Thyroid gland (tissue), 4 donors: ENCODE data around the gene GYG1. TPM values are rescaled to one million over a fixed set of nuclear protein-coding genes. Genes with fewer than 3 reads are reported as not detected.

ENCODE experiments used
- DNase-seq, 2 donors: peaks; one replicate each; pipeline ENCODE4 v3.0.0-alpha.2; 2019
- H3K27ac ChIP-seq, 3 donors: fragments of 200-600 bp; sonication (generic); 1 replicate in 2 of 3; 2 replicates in 1 of 3; pipeline ENCODE4 v1.5.1; 2016 to 2019; ENCODE audit warnings: mild to moderate bottlenecking in 1 of 3, moderate library complexity in 1 of 3
- H3K27me3 ChIP-seq: fragments of 200-600 bp; sonication (generic); one replicate; pipeline ENCODE4 v1.5.1; 2019
- H3K36me3 ChIP-seq, 2 donors: fragments of 200-600 bp; sonication (generic); one replicate each; pipeline ENCODE4 v1.5.1; 2016 to 2019
- H3K4me1 ChIP-seq, 2 donors: fragments of 200-600 bp; sonication (generic); one replicate each; pipeline ENCODE4 v1.5.1; 2017 to 2019
- H3K4me3 ChIP-seq, 3 donors: fragments of 200-600 bp; sonication (generic); replicated peaks in 1 of 3; 1 replicate in 2 of 3; 2 replicates in 1 of 3; pipeline ENCODE4 v1.5.1; 2016; ENCODE audit warnings: mild to moderate bottlenecking in 1 of 3
- H3K9me3 ChIP-seq: fragments of 200-600 bp; sonication (generic); one replicate; pipeline ENCODE4 v1.5.1; 2017
- POLR2A ChIP-seq, 2 donors: fragments of 450-650 bp; IDR thresholded peaks; one replicate each; pipeline ENCODE4 v1.6.1; 2017; ENCODE audit warnings: antibody characterized with exemption in 2 of 2, mild to moderate bottlenecking in 2 of 2, moderate library complexity in 1 of 2
- WGBS, 2 donors: methylation state at CpG; one replicate each; pipeline ENCODE4 v1.1.5; 2017; 5-methylcytosine and 5-hydroxymethylcytosine counted together
- intact Hi-C: fragments of 100-400 bp; cut with DNase I; formaldehyde crosslinking; loops from one replicate; pipeline ENCODE4 v1.15.1; 2023
- total RNA-seq, 4 donors: library from RNA; depleted of rRNA; stranded (reverse); fragments of >200 nt; gene quantifications; one replicate each; pipeline ENCODE4 v1.2.3, GENCODE V29; 2016
- TF ChIP-seq, protein P1 (sequence below), 6 experiments: fragments of 200-600 bp in 3 of 6; fragments of 450-650 bp in 3 of 6; sonication (generic) in 3 of 6; IDR thresholded peaks; one replicate each; pipeline ENCODE4 v1.5.1; 2016 to 2019; ENCODE audit warnings: antibody characterized with exemption in 6 of 6, mild to moderate bottlenecking in 2 of 6, inconsistent platforms in 1 of 6, moderate library complexity in 1 of 6

Gene GYG1
- total RNA-seq, 4 donors from 2014 or later = 26.4 to 86.3 (median 29.3) TPM

- intact Hi-C loops = loop anchor here (5.0 to 10.0 kb wide), 2 partner anchors 156 to 324 kb away; no protein-coding TSS in a partner anchor
- 68 to 85% methylated on average over 1 of the region's 1 CpG for WGBS, 2 donors
- Histone ChIP-seq H3K27me3 (no peaks in the 10 kb centered on the region), H3K36me3 (no peaks in the 10 kb centered on the region), H3K4me3 (no peak overlapping the region), H3K9me3 (no peaks in the 10 kb centered on the region), H3K27ac (no peak overlapping the region), H3K4me1 (peaks cover 1% of the 10 kb centered on the region in 2 donors)
- TF ChIP-seq, protein P1, sequence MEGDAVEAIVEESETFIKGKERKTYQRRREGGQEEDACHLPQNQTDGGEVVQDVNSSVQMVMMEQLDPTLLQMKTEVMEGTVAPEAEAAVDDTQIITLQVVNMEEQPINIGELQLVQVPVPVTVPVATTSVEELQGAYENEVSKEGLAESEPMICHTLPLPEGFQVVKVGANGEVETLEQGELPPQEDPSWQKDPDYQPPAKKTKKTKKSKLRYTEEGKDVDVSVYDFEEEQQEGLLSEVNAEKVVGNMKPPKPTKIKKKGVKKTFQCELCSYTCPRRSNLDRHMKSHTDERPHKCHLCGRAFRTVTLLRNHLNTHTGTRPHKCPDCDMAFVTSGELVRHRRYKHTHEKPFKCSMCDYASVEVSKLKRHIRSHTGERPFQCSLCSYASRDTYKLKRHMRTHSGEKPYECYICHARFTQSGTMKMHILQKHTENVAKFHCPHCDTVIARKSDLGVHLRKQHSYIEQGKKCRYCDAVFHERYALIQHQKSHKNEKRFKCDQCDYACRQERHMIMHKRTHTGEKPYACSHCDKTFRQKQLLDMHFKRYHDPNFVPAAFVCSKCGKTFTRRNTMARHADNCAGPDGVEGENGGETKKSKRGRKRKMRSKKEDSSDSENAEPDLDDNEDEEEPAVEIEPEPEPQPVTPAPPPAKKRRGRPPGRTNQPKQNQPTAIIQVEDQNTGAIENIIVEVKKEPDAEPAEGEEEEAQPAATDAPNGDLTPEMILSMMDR (IDR thresholded peaks at IDR 0.05) = no peak
- DNase-seq = no peak
These were observed 40.5 kb upstream of the GYG1 start for GRCh38 chr3:148950806-148951205.

- TF ChIP-seq POLR2A (IDR thresholded peaks at IDR 0.05) = no peak
- TF ChIP-seq, protein P1 (IDR thresholded peaks at IDR 0.05) = no peak
- H3K36me3 ChIP-seq = no peaks in the 10 kb centered on the region
- peaks cover 5 to 7% of the 10 kb centered on the region in 2 donors for H3K4me1 ChIP-seq
- 74% methylated on average over 4 of the region's 4 CpGs for WGBS, 2 donors
- no peak for DNase-seq
- no peak overlapping the region for H3K4me3 ChIP-seq
- no peak overlapping the region for H3K27ac ChIP-seq
- no peaks in the 10 kb centered on the region for H3K27me3 ChIP-seq
- intact Hi-C loops = loop anchor here (5.0 to 10.0 kb wide), 2 partner anchors 156 to 323 kb away; no protein-coding TSS in a partner anchor
- H3K9me3 ChIP-seq = no peaks in the 10 kb centered on the region
These were observed 39.6 kb upstream of the GYG1 start for GRCh38 chr3:148951599-148952361.

DNA sequence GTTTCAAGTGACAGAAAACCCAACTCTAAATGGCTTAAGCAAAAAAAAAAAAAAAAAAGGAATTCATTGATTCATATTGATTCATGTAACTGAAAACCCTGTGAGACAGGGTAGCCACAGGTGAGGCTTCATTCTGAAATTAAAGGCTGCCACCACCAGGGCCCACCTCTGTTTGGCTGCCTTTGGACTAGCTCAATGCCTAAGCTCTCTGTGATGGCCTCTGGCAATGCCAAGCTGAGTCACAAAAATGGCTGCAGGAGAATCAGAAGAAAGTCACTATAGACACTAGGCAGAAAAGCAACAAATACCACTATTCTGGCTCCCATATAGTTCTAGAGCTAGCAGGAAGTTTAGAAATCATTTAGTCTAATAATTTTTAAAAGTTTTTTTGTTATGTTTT, 38.2 kb upstream of the GYG1 start:
- Histone ChIP-seq H3K27ac (no peak overlapping the region), H3K9me3 (no peaks in the 10 kb centered on the region), H3K4me1 (peaks cover 5 to 7% of the 10 kb centered on the region in 2 donors), H3K36me3 (no peaks in the 10 kb centered on the region), H3K4me3 (no peak overlapping the region), H3K27me3 (no peaks in the 10 kb centered on the region)
- intact Hi-C loops = loop anchor here (5.0 to 10.0 kb wide), 2 partner anchors 154 to 322 kb away; no protein-coding TSS in a partner anchor
- TF ChIP-seq, protein P1 (IDR thresholded peaks at IDR 0.05) = no peak
- TF ChIP-seq POLR2A (IDR thresholded peaks at IDR 0.05) = no peak
- no peak for DNase-seq

DNA sequence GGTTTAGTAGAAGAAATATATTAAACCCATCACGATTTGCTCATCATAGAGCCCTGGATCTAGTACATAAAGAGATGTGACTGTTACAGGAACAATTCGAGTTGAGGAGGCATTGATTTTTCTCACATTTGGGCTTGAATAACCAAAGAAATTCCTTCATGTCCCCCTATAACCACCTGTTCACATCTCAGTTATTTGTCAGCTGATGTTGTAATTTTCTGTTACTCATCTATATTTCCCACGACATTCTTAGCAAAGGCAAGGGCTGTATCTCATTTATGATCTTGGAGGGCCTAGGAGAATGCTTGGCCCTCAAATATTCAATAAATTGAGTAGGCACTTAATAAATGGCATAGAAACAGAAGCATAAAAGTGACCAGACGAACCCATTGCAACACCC, 36.4 kb upstream of the GYG1 start:
- Histone ChIP-seq H3K27ac (peak overlapping the region in 1 of 3 donors; percentile 87), H3K4me1 (peaks cover 5 to 7% of the 10 kb centered on the region in 2 donors), H3K9me3 (no peaks in the 10 kb centered on the region), H3K4me3 (no peak overlapping the region), H3K27me3 (no peaks in the 10 kb centered on the region), H3K36me3 (no peaks in the 10 kb centered on the region)
- 74 to 82% methylated on average over 4 of the region's 4 CpGs for WGBS, 2 donors
- DNase-seq = no peak
- TF ChIP-seq, protein P1 (IDR thresholded peaks at IDR 0.05) = no peak
- no peak for TF ChIP-seq POLR2A (IDR thresholded peaks at IDR 0.05)
- intact Hi-C loops = loop anchor here (5.0 to 10.0 kb wide), 3 partner anchors 152 to 320 kb away; no protein-coding TSS in a partner anchor
